Gastroesophageal sphincter (tissue), 3 donors: ENCODE data around the gene AMBN.

ENCODE experiments used
- EP300 ChIP-seq: sonication (generic); formaldehyde crosslinking; IDR thresholded peaks from one replicate; pipeline ENCODE4 v1.6.1; 2017; ENCODE audit warnings: antibody characterized with exemption, mild to moderate bottlenecking
- POLR2A ChIP-seq, 2 donors: fragments of 450-650 bp; IDR thresholded peaks; one replicate each; pipeline ENCODE4 v1.6.1; 2017; ENCODE audit warnings: antibody characterized with exemption in 2 of 2, mild to moderate bottlenecking in 2 of 2, moderate library complexity in 1 of 2
- TF ChIP-seq, protein P1 (sequence below), 4 experiments: fragments of 200-600 bp in 2 of 4; fragments of 450-650 bp in 2 of 4; sonication (generic) in 1 of 4; IDR thresholded peaks; one replicate each; pipeline ENCODE4 v1.5.1; 2017 to 2019; ENCODE audit warnings: antibody characterized with exemption in 4 of 4, mild to moderate bottlenecking in 2 of 4, moderate library complexity in 2 of 4

DNA sequence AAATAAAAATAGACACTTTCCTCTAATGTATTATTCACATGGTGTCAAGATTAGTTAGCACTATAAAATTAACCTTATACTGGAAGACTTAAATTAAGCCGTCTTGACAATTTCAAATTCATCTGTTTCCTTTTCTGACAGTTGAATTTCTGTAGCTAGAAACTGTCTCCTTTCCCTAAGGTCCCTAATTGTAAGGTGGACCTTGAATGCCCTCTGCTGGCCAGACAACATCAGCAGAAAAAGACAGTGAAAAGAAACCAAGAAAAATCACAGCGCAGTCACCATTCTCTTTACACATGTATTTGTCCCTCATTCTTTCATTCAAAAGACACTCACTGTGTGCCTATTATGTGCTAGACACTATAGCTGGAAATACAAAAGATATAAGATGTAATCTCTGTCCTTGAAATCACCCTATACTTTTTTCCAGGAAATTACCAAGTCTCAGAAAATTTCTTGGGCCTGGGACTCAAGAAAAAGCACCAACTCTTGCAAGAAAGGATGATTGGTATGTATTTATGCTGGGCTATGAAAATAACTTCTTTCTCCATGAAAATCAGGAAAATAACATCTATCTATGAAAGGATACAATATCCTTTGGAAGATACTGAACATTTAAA, 32.7 kb upstream of the AMBN start:
- TF ChIP-seq, protein P1, sequence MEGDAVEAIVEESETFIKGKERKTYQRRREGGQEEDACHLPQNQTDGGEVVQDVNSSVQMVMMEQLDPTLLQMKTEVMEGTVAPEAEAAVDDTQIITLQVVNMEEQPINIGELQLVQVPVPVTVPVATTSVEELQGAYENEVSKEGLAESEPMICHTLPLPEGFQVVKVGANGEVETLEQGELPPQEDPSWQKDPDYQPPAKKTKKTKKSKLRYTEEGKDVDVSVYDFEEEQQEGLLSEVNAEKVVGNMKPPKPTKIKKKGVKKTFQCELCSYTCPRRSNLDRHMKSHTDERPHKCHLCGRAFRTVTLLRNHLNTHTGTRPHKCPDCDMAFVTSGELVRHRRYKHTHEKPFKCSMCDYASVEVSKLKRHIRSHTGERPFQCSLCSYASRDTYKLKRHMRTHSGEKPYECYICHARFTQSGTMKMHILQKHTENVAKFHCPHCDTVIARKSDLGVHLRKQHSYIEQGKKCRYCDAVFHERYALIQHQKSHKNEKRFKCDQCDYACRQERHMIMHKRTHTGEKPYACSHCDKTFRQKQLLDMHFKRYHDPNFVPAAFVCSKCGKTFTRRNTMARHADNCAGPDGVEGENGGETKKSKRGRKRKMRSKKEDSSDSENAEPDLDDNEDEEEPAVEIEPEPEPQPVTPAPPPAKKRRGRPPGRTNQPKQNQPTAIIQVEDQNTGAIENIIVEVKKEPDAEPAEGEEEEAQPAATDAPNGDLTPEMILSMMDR (IDR thresholded peaks at IDR 0.05) = peak; percentile 24 to 72 (median 52)
- TF ChIP-seq POLR2A (IDR thresholded peaks at IDR 0.05) (no peak), EP300 (no peak)
